Right lung (tissue), 5 donors: ENCODE data around the gene FOXO3. TPM values are rescaled to one million over a fixed set of nuclear protein-coding genes. Genes with fewer than 3 reads are reported as not detected.

Source experiments
- DNase-seq, 2 donors: peaks; one replicate each; pipeline ENCODE4 v3.0.0-alpha.2; 2013
- polyA plus RNA-seq, 5 donors: library from polyadenylated mRNA; unstranded; fragments of 120-200 nt; gene quantifications; one replicate each; pipeline versions ENCODE4 v1.2.1 to v1.2.3, GENCODE V29; 2013; ENCODE audit warnings: inconsistent platforms in 1 of 5, low replicate concordance in 1 of 5; ENCODE audit not compliant: insufficient read length in 5 of 5, insufficient read depth in 1 of 5

The FOXO3 gene
- polyA plus RNA-seq, 5 donors = 46.6 to 68.1 (median 60.2) TPM

DNA sequence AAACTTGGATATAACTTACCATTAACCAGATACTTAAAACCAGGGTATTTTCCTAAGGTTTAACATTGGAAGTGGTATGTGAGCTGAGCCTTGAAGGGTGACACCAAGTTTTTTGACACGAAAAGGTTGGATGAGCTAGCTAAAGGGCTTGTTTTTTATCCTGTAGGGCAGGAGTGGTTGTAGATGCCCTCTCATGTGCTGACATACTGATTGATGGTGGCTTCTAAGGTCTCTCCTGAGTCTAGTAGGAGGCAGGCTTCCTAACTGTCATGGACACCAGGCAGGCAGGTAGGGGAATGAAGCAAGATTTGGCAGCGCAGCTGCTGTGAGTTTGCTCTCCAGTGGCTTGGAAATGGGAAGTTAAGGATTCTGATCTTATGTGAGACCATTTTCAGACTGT is 66.1 kb downstream of the FOXO3 start:
- no peak for DNase-seq

DNA sequence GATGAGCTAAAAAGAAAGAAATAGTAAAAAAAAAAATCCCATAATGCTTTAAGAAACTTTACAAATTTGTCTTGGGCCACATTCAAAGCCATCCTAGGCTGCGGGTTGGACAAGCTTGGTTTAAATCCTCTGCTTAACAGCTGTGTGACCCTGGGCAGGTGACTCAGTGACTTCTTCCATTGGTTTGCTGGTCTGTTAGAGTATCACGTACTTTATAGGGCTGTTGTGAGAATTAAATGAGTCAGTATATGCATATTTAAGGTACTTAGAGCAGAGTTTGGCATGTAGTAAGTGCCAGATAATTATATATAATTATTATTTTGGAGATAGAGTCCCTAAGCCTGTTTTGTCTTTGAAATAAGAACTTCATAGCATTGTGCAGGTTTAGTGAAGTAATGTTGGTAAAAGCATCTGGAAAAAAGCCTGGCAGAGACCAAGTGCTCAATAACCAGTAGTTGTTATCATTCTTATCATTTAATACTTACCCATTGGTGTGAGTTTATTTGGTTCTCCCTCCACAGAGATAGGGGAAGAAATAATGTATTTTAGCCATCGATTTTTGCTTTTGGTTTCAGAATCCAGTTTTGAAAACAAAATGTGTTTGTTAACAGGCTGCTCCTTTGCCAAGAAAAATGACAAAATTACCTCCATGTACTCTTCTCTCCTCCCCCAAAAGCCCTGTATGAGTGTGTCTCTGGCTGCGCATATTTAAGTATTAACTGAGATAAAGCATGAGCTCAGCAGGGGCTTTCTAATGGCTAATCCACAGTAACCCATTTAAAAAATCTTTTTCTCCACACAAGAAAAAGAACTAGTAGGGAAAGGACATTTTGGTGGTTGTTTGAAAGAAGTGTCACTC is 67.2 kb downstream of the FOXO3 start:
- DNase-seq = no peak

DNA sequence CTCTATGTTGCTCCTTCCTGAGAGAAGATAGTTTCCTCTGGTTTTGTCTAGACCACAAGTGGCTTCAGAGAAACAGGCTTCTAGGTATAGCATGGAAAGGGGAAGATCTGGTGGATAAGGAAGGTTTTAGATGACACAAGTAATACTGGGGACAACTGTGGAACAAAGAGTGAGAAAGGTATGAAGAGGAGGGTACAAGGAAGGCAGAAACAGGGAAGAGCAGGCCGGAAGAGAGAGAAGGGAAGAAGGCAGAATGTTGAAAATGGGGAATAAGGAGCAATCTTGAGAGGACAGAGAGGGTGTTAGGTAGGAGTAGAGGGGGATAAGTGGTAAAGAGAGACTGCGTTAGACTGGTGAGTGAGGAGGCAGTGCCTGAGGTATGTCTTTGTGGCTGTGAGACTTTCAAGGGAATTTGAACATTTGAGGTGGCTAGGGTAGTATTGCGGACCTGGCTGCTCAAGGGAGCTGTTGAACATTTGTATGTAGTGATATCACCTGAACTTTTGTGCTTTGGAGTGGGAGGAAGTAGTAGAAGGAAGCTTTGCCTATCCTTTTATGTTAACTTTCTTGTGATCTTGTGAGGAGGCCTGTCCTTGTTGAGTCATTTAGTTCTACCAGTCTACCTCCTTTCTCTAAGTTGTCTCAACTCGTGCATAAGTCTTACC is 69.5 kb downstream of the FOXO3 start:
- no peak for DNase-seq

DNA sequence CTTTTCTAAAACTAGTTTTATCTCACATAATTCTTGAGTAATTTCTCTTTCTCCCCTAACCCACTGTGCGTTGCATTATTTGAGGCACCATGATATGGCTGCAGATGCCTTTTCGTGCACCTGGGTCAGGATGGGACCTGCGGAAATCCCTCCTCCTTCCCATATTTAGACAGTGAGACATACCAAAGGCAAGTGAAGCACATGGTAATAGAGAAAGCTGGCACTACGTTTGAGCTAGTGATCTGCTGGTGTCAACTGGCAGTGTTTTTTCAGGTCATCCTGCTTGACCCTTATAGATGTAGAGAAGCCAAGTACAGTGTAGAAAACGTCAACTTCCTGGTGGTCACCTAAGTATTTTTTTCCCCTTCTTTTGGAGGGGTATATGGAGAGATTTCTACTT is 71.7 kb downstream of the FOXO3 start:
- no peak for DNase-seq

DNA sequence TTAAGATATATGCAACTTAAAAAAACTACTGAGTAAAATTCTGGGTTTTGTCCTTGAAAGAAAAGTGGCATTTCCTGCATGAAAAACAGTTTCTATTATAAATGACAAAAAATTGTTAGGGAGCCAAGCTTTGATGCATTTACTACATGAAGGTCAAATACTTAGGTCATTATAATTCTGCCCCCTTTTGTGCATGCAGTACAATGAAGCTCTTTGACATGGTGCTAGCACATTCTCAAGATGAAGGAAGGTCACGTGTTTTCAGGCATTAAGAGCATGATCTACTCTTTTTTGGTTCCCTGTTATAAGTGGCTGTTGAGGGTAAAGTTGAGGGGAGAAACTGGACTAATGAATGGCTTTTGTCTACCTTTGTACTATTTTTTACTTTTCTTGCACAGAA is 72.7 kb downstream of the FOXO3 start:
- no peak for DNase-seq

DNA sequence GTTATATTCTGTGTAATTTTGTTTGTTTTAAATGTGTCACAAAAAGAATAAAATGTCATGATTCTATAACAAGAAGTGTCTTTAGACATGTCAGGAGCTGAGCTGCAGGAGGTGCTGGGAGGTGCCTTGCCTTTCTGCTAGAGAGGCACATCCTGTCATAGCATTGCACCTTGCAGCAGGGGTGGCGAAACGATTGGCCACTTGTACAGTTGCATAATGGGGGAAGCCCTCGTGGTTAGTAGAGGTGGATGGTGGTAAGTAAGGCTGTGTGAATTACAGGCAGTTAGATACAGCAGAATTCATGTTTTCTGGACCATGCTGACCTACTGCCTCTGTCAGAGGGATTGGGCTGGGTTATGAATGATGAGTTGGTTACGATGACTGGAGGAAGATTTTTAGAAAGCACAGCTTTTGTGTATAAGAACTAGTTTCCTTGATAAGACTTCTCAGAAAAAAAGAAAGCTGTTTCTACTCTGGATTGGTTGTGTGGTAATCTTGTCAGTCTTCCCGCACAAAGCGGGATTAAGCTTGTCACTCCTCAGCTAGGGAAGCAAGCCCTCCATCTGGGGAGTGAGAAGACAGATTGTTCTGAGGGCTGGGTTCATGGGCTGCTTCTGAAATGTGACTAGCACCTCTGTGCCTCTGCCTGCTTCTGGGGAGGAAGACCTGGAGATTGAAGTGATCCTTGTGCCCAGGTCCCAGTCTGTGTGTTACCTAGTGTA is 74.9 kb downstream of the FOXO3 start:
- no peak for DNase-seq

DNA sequence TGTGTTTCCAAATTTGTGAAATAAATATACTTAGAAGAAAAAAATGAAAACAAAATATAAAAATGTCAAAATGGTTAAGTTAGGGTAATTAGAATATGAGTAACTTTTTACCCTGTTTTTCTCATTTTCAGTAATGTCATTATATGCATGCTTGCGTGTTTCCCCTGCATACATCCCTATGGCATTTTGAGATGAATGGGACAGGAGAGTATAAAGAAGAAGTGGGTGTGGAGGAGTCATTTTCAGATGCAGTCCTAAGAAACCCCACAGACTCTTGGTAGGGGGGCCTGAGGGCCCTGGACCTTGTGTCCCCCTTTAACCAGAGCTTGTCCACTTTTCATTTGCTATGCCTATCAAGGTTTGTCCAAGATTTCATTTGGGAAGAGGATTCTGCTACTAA is 77.2 kb downstream of the FOXO3 start:
- no peak for DNase-seq

DNA sequence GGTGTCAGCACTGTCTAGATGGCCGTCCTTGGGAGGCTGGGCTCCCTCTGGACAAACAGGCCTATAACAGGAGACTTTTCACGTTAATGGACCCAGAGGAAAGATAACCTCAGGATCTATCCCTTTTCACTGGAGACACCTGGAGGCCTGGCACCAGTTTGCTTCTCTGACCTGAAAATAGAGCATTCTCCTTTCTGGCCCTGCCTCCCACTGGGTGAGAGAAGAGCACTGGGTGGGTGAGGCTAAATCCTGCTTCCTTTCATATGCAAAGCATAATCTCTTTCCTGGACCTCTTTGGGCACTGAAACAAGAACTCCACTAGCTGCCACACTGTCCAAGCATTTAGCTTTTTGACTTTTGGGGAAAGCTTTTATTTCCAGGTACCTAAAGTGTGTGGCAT is 78.3 kb downstream of the FOXO3 start:
- no peak for DNase-seq

DNA sequence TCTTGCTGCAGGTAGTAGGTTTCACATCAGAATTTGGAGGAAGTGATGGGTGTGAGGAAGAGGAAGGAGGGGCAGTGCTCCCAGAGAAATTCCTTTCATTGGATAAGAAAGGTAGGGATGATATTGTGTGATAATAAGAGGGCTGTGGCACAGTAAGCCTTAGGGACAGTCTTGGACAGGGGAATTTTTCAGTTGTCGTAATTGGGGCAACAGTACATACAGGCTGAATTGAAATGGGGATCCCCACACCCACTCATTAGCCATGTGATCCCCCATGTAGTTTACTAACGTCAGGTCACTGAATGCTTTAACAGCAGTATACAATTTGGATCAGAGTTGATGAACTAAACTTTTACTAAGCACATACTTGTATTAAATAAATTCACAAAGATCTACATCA is 79.4 kb downstream of the FOXO3 start:
- no peak for DNase-seq

DNA sequence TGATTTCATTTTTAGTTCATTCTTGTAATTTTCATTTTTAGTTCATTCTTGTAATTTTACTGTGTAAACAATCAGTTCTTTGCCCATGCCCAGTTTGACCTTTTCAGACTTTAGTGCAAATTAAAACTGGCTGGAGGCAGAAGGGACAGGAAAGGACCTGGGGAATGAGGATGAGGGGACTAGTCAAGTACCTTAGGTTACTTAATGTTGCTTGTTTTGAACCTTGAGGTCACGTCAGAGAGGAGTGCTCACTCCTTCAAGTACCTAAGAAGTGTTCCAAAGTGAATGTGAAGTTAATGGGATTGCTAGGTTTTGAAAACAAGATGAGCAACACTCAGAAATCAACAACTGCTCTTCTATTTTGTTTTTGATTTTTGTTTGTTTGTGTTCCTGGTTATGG is 82.5 kb downstream of the FOXO3 start:
- no peak for DNase-seq

DNA sequence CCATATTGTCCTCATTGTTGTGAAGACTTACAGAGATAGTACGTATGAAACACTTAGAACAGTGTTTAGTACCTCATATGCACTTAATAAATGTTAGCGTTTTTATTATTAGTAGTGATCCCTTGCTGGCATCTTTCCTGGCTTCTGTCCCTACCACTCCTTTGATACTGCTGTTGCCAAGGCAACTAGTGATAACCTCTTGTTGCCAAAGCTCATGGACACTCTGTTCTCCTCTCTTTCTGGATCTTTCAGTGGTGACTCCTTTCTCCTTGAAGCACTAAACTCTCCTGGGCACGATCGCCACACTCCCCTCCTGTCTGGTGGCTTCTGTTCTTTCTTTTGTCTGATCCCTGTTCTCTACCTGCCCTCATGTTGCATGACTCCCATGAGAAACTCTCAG is 83.5 kb downstream of the FOXO3 start:
- no peak for DNase-seq

DNA sequence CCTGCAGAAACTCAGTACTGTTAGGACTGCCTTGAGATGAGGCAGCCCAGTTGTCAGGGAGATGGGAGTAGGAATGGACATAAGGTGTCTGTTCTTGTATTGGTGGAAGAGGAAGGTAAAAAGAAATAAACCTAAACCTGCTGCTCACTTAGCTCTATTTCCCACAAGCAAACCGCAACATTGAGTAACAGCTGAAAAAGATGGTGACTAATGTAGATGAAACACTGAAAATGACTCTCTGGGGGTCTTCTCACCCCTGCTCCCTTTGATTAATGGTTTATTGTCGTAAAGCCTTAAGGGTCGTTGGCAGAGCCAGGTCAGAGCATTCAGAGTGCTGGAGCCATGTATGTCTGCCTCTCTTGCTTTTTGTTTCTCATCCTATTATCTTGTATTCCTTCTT is 87.5 kb downstream of the FOXO3 start:
- no peak for DNase-seq

DNA sequence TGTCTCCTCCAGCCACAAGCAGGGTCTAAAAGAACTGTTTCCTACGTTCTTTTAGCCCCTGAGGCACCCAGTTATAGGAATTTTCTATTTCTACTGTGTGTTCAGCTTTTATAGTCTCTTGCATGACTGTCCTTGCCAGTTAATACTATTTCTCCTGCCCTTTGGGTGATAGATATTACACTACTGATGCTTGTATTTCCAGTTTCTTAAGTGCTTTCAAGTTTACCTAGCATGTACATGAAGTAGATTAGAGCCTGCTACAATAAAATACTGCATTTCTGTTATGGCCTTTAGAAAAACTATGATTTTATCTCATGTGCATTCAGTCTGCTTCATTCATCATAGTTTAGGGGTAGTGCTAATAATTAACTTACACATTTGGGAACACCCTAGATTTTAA is 89.6 kb downstream of the FOXO3 start:
- no peak for DNase-seq

DNA sequence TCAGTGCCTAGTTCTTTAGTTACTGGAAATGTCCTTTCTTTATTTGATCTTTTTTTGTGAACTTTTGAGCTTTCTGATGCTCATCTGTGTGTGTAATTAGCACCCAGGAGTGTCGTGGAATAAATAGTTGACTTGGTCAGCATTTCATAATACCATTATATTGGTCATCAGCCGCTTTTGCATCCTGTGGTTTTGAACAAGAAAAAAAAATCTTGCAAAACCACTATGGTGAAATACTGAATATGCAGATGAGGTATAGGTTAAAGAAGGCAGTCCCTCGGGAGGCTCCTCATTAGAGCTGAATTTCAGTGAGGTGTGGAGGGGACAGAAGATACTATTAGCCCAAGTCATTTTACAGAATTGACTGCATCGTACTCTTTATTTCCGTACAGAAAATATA is 90.1 kb downstream of the FOXO3 start:
- no peak for DNase-seq

DNA sequence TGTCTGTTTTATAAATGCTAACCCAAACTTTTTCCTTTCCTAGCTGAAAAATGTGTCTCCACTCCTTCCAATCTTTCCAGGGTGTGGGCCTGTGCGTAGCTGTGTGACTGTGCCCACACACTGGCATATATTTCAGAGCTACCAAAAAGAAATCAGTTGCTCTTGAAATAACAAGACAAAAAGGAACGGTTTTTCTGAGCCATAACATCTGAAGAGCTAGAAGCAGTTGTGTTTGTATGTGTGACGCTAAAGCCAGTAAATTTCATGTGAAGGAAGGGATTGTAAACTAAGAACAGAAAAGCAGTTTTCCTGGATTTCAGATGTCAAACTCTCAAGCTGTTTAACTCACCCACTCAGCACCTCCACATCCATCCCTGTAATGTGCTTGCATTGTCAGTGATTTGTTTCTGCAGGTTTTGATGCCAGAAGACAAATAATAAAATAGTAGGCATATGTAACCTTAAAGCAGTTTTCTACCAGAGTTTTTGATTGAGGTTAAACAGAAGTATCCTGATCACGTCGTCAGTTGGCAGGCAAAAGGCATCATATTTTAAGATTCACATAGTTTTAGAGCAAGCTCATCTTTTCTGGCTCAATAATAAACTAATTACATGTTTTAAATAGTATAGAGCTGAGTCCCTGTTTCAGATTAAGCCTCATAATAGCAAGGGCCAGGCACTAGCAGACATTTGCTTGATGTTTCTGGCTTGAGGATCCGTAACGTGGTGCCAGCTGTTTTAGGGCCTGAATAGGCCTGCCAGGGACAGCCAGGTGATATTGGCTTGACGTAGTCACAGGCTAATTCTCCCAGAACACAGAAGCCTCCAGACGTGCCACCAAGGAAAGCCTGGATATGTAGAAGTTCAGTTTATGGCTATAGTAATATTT is 90.9 kb downstream of the FOXO3 start:
- peak in 1 of 2 donors; percentile 48 for DNase-seq

DNA sequence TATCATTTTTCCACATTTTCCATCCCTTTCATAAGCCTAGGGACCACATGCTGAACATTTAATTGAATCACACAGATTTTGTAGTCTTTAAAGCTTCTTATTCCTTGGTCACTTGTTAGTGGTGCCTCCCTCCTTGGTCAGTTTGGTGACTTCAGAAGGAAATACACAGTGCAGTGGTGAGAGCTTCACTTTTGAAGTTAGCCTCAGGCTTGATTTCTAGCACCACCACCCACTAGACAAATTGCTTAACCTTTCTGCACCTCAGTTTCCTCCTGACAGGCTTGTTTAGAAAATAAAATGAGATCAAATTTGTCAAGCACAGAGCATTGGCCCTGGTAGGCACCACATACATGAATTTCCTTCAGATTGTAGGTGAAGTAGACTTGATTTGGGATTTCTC is 91.7 kb downstream of the FOXO3 start:
- no peak for DNase-seq

DNA sequence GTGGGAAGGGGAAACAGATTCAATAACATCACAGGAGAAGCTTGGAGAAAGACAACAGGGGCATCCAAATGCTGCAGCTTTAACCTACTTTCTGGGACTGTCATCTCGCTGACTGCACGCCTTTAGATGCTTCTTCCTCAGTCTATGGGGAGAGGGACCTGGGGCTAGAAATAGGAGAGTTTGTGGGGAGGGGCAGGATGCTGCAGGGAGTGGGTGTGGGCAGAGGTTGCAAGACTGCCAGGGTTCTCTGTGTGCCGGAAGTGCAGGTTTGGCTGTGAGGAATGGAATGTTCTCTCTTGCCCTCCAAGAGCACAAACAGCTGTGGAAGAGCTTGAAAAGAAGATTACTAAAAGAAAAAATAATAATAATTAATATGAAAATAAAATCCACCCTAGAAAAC is 93.2 kb downstream of the FOXO3 start:
- DNase-seq = no peak

DNA sequence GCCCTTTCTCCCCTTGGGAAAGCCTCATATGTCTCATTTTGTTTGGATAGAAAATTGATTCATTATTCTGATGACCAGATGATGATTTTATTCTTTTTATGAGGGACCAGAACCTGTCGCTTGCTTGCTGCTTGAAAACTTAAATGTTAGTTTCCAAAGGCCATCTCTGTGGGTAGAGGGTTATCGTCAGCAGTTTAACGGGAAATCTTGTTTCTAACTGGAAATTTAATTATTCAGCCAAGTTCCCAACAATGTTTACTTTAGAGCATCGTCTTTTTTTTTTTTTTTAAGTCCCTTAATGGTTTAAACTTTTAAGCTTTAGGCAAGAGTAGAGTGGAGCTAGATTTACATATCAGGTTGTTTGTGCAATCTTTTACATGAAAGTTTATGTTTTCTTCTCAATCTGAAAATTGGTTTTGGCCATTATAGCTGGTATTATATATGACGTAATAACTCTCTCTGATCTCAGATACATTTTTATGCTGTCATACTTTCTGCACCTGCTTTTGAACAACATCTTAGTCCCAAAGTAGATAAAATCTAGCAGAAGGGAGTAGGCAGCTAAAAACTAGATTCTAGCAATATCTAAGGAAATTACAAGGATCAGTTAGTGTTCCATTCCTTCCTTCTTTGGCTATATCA is 93.9 kb downstream of the FOXO3 start:
- no peak for DNase-seq

DNA sequence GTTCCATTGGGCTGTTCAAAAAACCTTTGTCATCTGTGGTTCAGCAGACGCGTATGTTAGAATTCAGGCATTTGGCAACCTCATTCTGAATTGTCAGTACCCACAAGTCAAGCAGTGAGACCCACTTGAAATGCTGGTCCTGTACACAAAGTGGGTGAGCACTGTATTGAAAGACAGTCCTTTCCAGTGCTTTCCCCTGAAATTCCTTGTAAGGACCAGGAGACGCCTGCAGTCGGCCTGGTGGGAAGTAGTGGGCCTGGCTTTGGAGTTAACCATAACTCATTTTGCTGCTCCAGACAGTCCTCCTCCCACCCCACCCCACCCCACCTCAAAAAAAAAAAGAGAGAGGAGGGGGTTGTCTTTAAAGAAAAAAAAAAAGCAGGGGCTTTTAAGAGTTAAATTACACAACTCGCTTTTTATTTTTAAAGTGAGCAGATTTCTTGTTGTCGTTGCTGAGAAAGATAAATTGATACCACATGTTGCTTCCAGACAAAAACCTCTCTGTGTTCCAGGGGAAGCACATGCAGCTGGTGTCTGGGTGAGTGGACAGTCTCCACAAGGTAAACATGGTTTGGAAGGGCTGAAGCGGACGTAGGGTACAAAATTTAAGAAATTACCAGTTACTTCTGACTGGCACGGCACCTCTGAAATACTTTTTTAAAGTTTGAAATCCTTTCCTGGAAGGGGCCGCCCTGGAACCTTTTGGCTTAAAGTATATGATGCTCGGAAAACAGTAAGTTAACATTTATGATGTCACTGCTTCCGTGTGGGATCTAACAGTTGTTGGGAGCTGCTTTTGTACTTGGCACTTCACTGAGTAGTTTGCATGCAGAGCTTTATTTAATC is 95.3 kb downstream of the FOXO3 start:
- no peak for DNase-seq

DNA sequence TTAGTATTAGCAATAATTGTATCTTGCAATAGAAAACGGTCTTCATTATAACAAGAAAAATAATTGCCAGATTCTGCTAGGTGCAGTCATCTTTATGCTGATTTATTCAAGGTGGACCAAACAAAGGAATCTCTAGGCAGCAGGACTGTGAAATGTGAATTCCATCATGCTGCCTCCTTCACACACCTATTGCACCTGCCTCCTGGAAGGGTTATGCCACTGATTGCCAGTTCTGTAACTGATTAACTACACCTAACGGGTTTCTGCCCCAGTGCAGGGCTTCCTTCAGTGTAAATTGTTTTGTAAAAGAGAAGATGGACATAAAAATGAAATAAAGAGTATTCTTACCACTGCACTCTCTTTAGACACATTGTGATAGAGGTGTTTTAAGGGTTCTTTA is 96.1 kb downstream of the FOXO3 start:
- DNase-seq = no peak
